Measurements from ENCODE around the gene IL1RAPL2.
"Not testable (repeated sequence)": the region's sequence is repeated elsewhere in the genome, so short reads cannot be mapped to it uniquely, and the experiment has no call there.

Gene IL1RAPL2

DNA sequence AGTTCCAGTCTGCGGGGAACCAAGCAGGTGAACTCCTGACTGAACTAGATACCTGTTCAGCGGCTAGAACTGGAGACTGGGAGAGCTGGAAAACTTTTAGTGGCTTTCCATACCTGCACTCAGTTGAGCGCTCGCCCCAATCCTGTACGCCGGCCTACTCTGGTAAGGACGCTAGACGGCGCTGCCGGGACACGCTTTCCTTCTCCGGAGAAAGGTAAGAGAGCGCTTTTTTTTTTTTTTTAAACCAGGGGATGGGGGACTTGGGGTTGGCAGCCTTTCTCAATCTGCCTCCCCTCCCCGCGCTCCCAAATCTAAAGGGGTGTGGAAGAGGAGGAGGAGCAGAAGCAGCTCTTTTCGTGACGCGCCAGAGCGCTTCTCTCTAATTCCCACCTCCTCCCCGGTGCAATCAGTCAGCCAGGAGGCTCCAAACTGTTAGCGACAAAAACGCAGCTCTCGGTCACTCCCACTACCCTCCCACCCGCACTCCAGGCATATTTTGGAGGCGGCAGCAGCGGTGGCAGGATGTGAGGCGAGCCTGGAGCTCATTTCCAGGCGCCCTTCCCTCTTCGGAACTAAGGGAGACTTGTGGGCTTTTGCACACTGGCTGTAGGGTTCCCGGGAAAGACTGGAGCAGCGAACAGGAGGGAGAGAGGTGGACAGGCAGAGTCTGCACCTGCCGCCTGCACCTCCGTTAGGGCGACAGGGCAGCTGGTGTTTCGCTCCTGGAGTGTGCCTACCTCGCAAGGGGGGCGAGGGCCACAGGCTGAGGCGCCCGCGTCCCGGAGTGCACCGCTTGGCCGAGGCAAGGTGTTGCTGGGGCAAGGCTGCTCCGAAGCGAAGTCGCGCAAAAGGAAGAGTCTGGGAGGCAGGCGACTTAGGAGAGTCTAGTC, at the start of gene IL1RAPL2:
Gene IL1RAPL2 (plus strand): TSS at position 409 of the 890 bp plus-strand sequence.
- DNase-seq (ENCODE audit: low read depth in 2 of 2): peak in 1 of 2 experiments; percentile 4

DNA sequence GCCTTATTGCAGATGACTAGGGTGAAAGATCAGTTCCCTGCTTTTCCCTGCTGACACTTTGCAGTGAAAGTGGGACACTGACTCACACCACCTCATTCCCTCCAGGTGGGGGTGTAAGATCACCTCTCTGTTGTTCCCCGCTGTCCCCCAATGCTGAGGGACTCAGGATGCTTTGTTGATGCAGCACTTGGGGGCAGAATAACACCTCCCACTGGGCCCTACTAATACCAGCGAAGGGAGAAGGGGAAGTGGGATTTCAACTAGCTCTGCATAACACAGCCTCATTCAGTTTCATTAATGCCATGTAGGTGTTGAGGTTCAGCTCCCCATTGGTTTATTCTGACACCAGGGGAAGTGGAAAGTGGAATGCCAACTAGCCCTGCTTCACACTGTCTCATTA, 43.6 kb upstream of the IL1RAPL2 start:
- no peak for DNase-seq (ENCODE audit: low read depth in 2 of 2)

DNA sequence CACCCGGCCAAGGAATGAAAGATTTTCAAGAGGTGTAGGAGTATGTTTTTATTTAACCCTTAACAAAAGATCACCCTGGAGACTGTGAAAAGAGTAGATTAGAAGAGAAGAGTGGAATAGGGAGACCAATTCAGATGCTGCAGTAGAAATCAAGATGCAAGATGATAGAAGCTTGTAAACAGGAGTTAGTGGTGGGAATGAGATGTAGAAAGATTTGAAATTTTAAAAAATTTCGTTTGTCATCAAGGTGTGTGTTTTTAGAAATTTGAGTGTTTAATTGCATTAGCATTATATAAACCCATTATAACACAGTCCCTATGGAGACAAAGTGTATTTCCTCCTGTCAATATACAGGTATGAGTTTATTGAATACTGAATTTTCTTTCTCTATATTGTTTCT, 42.1 kb upstream of the IL1RAPL2 start:
- DNase-seq (ENCODE audit: low read depth in 2 of 2): no peak

DNA sequence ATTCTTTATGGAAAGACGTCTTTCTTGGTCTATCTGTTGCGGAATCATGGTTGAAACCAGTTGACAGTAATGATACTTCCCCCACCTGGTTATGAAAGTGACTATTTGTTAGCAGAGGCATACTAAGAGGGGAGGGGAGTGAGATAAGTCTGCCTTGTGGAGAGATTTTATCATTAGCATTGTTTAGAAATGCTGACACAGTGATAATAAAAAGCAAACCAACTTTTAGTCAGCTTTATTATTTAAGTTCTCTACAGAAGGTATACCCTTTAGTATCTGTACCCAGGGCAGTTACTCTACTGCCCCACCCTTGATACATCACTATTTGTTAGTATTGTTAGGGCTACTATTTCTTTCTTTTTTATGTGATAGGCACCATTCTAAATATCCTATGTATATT, 26.9 kb upstream of the IL1RAPL2 start:
- no peak for DNase-seq (ENCODE audit: low read depth in 2 of 2)

DNA sequence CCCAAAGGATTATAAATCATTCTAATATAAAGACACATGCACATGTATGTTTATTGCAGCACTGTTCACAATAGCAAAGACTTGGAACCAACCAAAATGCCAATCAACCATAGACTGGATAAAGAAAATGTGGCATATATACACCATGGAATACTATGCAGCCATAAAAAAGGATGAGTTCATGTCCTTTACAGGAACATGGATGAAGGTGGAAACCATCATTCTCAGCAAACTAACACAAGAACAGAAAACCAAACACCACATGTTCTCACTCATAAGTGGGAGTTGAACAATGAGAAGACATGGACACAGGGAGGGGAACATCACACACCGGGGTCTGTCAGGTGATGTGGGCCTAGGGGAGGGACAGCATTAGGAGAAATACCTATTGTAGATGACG, 23.6 kb upstream of the IL1RAPL2 start:
- DNase-seq (ENCODE audit: low read depth in 2 of 2): not testable (repeated sequence)

DNA sequence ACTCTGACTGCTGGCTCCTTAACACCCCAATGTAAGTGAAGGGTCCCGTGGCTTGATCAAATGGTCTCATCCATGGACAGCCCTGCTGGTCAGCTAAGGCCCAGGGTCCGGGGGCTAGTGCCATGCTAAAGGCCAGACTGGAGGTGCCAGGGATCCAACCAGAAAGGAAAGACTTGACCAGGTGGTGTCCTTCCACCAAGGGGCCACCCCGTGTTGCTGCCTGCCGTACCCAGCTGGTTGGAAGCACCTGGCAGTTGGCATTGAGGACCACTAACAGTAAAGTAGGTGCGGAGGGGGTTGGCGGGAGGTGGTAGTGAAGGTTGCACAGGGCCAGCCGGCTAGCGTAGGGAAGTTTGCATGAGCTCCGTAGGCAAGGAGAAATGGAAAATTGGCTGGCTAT, 1.7 kb upstream of the IL1RAPL2 start:
- no peak for DNase-seq (ENCODE audit: low read depth in 2 of 2)

DNA sequence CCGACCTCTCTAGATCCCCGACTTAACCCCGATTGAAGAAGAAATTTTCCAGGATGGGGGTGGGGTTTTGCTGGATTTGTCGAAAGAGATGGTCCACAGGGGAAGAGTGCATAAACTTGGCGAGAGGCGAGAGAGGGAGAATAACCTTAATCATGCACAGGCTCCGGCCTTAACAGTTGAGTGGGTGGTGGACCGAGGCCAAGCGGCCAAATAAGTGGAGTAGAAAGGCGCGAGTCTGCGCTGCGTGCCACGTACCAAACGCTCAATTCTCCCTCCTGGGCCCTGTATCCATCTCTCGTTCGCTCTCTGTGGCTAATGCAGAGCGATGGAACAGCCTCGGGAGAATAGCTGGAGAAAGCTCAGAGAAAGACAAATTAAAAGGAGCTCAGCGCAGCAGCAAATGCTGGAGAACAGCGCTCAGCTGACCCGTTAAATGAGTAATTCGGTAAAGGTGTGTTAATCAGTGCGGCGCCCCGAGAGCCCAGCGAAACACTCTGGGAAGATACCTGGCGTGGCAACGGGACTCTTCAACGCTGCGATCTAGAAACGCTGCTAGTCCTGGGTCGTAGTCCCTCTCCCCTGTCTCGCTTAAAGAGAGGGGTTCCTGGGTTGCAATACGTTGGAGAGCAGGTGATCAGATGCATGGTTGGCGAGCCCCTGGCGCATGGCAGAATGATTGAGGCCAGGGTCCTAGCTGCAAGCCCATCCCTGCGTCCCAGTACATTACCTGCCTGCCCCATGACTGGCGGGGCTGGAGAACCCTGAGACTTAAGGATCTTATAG, 887 bp upstream of the IL1RAPL2 start:
- no peak for DNase-seq (ENCODE audit: low read depth in 2 of 2)

DNA sequence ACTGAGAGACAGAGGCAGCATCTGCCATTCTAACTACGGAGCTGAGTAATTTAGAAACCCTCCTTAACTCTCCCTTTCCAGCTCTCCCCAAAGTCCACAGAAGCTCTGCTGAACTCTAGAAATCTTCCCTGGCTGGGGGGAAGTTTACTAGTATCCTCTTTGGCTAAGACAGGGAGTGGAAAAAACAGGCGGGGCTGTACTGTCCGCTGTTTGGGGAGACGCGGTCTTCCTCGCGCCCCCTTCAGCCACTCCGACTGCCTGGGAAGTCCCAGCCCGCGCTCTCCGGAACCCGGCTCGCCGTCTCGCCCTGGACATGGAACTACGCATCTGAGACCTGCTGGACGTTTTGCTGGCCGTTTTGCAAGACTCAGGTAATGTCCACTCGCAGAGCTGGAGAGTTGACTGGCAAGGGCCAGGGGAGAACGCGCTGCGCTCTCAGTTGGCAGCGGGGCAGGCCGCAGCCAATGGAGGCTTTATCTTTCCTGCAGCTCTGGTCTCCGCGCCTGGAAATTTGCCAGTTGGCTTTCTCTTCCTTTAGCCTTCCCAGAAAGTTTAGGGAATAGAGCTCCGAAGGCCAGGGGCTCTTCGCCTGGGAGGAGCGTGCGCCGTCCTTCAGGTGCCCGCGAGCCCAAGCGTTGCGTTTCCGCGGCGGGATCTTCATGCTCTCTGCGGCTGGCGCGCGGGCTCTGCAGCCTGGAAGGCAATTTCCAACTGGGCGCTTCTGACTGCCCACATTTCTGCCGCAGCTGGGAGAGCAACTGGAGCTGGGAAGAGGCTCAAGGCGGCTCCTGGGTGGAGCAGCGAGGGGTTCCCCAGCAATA, 892 bp downstream of the IL1RAPL2 start:
- no peak for DNase-seq (ENCODE audit: low read depth in 2 of 2)

DNA sequence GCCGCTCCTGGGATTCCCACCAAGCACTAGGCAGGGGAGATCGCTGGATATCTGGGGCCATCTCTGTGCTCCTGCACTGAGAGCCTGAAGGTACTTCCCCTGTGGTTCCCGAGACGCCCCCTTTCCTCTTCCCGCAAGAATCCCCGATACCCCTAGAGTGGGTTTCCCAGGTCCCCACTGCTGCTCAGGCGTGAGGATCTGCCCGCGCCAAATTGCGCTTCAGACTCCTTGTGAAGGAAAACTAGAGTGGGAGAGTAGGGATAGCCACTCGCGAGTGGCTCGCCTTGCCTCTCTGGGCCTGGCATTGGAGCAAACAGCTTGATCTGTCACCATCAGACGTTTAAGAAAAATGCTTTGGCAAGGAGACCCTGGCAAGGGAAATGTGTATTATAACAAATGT, 1.5 kb downstream of the IL1RAPL2 start:
- DNase-seq (ENCODE audit: low read depth in 2 of 2): no peak

DNA sequence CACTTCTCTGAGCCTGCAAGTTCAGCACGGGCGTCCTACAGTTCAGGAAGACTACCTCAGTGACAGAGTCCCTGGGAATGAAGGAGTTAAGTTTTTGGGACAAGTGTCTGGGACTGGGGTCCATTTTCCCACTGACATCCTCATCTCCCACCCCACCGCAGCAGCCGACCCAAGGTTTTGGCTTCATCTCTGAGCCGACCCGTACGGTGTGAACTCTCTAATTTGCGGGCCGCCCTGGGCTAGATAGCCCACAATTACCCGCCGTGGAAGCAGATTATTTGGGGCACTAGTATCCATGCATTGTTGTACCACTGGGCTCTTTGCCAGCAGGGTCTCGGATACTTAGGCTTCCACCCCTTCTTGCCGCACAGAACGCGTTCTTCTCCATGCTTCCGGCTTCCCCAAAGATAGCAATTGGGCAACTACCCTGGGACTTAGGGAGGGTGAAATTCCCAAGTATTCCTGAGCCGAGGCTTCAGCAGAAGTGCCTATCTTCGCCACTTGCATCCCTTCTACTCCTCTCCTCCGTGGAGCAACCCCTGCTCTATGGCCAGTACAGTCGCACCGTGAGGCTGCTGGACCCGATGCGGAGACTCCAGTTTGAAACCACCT, 2.4 kb downstream of the IL1RAPL2 start:
- no peak for DNase-seq (ENCODE audit: low read depth in 2 of 2)

DNA sequence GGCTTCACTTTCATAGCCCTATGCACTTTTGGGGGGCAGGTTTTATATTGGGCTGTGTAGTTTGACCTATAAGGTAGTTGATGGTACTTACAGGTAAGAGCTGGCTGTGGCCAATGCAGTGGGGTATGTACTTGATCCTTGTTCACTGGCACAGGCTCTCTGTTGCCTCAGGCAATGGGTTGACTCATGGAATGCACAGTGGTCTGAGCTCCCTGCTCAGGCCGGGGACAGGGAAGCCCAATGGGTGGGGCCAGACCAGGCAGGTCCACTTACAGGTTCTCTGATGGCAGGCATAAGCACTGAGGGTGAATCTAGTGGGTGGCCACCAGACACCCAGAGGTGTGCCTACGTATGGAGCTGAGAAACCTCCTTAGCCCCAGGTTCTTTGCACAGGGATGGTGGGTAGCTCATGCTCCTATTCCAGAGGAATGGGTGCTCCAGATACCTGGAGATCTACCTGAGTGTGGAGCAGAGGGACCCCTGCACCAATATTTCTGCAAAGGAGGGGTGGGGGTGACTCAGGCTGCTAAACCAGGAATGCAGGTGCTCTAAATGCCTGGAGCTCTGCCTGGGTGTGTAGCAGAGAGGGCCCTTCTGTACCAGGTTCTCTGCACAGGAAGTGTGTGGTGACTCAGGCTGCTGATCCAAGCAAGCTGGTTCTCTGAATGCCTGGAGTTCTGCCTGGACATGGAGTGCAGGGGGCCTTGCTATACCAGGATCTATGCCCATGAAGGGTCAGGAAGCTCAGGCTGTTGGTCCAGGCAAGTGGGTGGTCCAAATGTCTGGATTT, 52.3 kb downstream of the IL1RAPL2 start:
- DNase-seq (ENCODE audit: low read depth in 2 of 2): no peak

DNA sequence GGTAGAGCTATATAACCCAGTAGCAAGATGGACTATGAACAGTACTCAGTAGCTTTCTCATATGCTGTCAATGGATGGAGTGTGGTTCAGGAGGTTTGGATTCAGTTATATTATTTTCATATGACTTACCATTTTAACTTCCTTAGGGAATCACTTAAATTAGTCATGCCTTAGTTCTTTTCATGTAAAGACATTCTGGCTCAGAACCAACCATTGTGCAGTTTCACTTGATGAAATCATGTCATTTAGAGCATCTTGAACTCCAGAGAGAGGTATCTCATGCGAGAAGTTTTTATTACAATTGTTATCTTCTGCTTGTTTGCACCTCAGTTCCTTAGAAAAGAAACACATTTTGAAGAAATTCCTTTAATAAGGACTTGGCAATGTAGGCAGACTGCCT, 55.8 kb downstream of the IL1RAPL2 start:
- DNase-seq (ENCODE audit: low read depth in 2 of 2): no peak

DNA sequence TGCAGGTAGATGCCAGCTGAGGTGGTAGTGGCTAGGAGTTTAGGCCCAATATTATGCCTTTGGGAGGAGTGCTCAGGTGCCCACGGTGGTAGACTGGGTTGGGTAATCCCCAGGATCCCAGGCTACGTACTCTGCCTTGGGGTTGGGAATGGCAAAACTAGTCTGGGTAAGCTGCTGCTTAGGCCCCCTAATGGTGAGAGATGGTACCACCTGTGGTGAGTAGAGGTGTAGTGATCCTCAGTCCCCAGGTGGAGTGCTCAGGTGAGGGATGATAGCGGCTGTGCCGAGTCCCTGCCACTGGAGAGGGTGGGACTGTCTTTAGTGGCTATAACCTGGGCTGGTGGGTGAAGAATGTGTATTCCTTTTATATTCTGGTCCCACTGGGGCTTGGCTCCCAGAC, 75.2 kb downstream of the IL1RAPL2 start:
- no peak for DNase-seq (ENCODE audit: low read depth in 2 of 2)

DNA sequence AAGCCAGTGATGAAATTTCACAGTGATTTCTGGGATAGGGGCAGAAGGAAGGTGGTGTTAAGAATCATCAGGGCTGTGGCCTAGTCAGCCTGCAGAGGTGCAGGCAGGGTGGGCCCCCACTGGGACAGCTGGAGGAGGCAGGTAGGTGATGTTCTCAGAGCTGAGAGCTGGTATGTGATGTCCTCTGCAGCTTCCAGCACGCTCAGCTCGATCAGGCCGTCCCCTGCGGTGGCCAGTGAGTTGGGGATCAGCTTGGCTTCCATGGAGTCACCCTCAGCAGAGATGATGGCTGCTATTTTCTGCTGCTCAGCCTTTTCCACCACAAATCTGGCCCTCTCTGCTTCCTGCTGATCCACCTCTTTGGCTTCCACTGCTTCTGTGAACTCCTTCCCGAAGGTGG, 81.1 kb downstream of the IL1RAPL2 start:
- DNase-seq (ENCODE audit: low read depth in 2 of 2): no peak

DNA sequence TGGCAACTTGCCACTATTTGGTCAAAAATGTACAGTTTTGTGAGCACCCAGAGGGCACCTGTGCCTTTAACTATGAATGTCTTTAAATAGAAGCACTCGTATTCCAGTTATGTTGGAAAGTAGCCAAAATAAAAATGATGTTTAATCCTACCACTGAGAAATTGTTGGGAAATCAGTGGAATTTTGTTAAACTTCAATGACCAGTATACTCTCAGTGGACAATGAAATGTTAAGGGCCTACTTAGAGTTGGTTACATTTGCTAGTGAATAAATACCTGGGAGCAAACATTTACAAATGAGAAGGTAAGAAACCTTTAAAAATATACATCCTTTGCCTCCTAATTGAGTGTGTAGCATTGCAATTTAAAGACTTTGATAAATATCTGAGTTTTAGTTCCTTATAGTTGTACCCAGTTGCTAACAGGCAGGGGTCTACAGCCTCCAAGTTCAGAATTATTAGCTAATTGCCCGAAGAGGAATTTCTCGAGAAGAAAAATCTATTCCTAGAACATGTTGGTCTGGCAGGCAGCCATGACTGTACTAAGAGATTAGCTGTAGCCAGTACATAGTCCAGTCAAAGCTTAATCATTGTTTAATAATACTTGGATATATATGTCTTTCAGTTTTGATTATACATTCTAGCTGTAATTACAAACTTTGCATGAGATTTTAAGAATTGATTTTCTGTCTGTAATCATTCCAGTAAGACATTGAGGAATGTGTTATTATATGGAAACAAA, 93.2 kb downstream of the IL1RAPL2 start:
- no peak for DNase-seq (ENCODE audit: low read depth in 2 of 2)

DNA sequence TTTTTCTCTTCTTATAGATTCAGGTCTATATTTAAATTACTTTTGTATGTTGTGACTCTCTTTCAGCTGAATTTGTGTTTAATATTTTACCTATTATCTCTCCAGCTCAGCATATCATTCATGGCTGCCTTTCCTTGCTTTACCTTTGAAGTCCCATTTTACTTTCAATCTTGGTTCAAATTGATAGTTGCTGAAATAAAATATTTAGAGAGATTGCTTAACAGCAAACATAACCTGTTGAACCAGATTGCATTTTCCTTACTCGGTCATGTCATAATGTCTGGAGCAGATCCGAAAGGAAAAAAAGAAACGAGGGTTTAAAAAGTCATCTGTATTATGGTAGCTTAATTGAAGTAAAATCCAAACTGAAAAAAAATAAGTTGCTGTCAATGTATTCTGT, 94.1 kb downstream of the IL1RAPL2 start:
- DNase-seq (ENCODE audit: low read depth in 2 of 2): no peak

DNA sequence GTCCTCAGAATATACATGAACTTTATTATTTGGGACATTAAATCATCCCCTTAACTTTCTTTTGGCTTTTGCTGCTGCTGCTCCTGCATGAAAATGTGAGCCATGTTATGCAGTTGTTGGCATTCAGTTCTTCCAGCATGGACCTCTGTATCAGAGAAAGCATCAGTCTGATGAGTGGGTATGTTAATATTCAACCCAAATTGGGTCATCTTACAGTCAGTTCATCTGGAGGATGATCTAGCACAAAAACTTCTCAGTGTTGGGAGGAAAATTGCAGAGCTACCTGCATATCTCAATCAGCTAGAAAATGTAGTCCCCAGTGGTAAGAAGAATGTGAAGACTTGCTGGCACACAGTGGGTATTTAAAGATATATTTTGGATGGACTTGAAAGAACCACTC, 96.7 kb downstream of the IL1RAPL2 start:
- no peak for DNase-seq (ENCODE audit: low read depth in 2 of 2)

DNA sequence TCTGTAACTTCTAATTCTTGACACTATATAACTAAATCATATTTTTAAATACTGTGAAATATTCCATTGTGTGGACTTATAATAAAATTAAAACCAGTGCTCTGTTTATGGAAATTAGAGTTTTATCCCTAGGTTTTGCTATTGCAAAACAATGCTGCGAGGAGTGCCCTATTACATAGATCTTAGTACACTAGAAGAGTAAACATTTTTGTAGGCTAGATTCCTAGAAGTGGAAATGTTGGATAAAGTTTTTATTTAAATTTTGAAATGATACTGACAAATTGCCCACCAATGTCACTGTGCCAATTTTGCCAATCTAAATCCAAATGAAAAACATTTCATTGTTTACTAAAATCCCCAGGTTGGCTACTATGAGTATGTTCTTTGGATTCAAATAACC, 99.7 kb downstream of the IL1RAPL2 start:
- no peak for DNase-seq (ENCODE audit: low read depth in 2 of 2)

DNA sequence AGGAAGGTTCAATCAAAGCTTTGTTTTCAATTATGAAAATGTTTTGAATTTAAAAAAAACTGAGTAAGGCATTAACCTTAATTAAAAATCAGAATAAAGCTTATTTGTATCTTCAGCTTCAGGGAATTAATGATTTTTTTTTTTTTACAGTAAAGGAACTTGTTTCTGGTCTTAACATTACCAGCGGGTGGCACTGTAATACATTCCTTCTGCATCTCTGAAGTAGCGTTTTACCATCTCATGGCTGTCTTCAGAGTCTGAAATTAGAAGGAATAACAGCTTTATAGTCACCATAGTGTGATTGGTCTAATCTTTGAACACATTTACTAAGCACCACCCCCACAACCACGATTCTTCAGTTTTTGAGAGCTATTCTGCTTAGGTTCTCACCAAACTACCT, 102.6 kb downstream of the IL1RAPL2 start:
- DNase-seq (ENCODE audit: low read depth in 2 of 2): no peak

DNA sequence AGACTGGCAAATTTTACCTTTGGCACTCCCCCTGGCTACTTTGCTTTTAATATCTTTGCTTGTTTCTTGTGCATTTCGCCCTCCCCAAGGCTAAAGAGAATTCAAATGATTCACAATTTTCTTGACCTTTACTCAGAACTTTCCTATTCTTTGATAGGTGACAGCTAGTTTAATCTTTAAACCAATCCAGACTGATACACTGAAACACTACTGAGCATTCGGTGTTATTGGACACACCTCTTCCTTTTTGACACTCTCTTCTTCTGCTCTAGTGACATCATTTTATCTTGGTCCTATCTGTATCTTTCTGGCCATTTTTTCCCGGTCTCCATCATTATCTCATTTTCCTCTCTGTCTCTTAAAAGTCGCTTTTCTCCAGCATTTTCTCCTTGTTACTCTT, 103.1 kb downstream of the IL1RAPL2 start:
- DNase-seq (ENCODE audit: low read depth in 2 of 2): no peak

All from stimulated activated CD4-positive, alpha-beta T cell treated with anti-CD3 and anti-CD28 coated beads, Interleukin-12 subunit alpha, Interleukin-12 subunit beta, amount 100 ng/mL, for 24 hours (primary cell).